SK-N-SH treated with all-trans-retinoic acid at 6 μM for 48 hours (cell line): ENCODE measurements around the gene IGSF11.

Experiments
- ARNTL ChIP-seq: fragments of 450-650 bp; formaldehyde crosslinking; IDR thresholded peaks from 2 replicates; pipeline ENCODE4 v1.5.0; 2020; ENCODE audit warnings: low read depth, mild to moderate bottlenecking, moderate library complexity, borderline replicate concordance
- CREB5 ChIP-seq: fragments of 250-450 bp; sonication (Bioruptor Pico); IDR thresholded peaks from 2 replicates; pipeline ENCODE4 v1.5.1; 2020; ENCODE audit warnings: low read depth, mild to moderate bottlenecking, moderate library complexity
- ESRRG ChIP-seq: fragments of 250-450 bp; sonication (Bioruptor Pico); IDR thresholded peaks from 2 replicates; pipeline ENCODE4 v1.6.1; 2021; ENCODE audit warnings: mild to moderate bottlenecking
- GLIS3 ChIP-seq: fragments of 250-450 bp; sonication (Bioruptor Pico); IDR thresholded peaks from 2 replicates; pipeline ENCODE4 v1.5.0; 2020; ENCODE audit warnings: mild to moderate bottlenecking, moderate library complexity
- ISL1 ChIP-seq: fragments of 250-450 bp; sonication (Bioruptor Pico); IDR thresholded peaks from 2 replicates; pipeline ENCODE4 v2.1.2; 2022; ENCODE audit warnings: mild to moderate bottlenecking, moderate library complexity
- OSR1 ChIP-seq: fragments of 250-450 bp; sonication (Bioruptor Pico); IDR thresholded peaks from 2 replicates; pipeline ENCODE4 v1.8.0; 2022; ENCODE audit warnings: moderate library complexity, mild to moderate bottlenecking, inconsistent platforms
- RARB ChIP-seq: fragments of 250-450 bp; sonication (Bioruptor Pico); IDR thresholded peaks from 2 replicates; pipeline ENCODE4 v1.8.0; 2021; ENCODE audit warnings: mild to moderate bottlenecking, moderate library complexity
- TCF4 ChIP-seq: fragments of 250-450 bp; sonication (Bioruptor Pico); IDR thresholded peaks from 2 replicates; pipeline ENCODE4 v1.8.0; 2021; ENCODE audit warnings: mild to moderate bottlenecking, moderate library complexity, borderline replicate concordance
- ZFP30 ChIP-seq: fragments of 450-650 bp; formaldehyde crosslinking; IDR thresholded peaks from 2 replicates; pipeline ENCODE4 v1.5.0; 2022; ENCODE audit warnings: mild to moderate bottlenecking, moderate library complexity
- ZNF565 ChIP-seq: fragments of 450-650 bp; formaldehyde crosslinking; conservative IDR thresholded peaks from 2 replicates; pipeline ENCODE4 v1.5.0; 2020; ENCODE audit warnings: low read depth, mild to moderate bottlenecking, moderate library complexity
- ZNF70 ChIP-seq: fragments of 450-650 bp; formaldehyde crosslinking; IDR thresholded peaks from 2 replicates; pipeline ENCODE4 v1.5.0; 2020; ENCODE audit warnings: mild to moderate bottlenecking, moderate library complexity
- TF ChIP-seq, protein P1 (sequence below): fragments of 250-450 bp; sonication (Bioruptor Pico); IDR thresholded peaks from 2 replicates; pipeline ENCODE4 v1.5.1; 2021; ENCODE audit warnings: mild to moderate bottlenecking, moderate library complexity
- TF ChIP-seq, protein P2 (sequence below): fragments of 250-450 bp; sonication (Bioruptor Pico); IDR thresholded peaks from 2 replicates; pipeline ENCODE4 v1.5.0; 2020; ENCODE audit warnings: mild to moderate bottlenecking, moderate library complexity
- TF ChIP-seq, protein P3 (sequence below): fragments of 250-450 bp; sonication (Bioruptor Pico); IDR thresholded peaks from 2 replicates; pipeline ENCODE4 v1.8.0; 2020; ENCODE audit warnings: mild to moderate bottlenecking, moderate library complexity, borderline replicate concordance

GRCh38 chr3:118968111-118968510 lies 66.5 kb downstream of the IGSF11 start:
- TF ChIP-seq TCF4 (no peak), OSR1 (CRISPR knock-in tag) (no peak), ISL1 (CRISPR knock-in tag) (no peak), ESRRG (no peak), RARB (no peak), ZNF70 (no peak), ZNF565 (CRISPR knock-in tag) (no peak), ZFP30 (CRISPR knock-in tag) (no peak), ARNTL (CRISPR knock-in tag) (no peak), GLIS3 (CRISPR knock-in tag) (no peak), CREB5 (CRISPR knock-in tag) (no peak)
- TF ChIP-seq, protein P1, sequence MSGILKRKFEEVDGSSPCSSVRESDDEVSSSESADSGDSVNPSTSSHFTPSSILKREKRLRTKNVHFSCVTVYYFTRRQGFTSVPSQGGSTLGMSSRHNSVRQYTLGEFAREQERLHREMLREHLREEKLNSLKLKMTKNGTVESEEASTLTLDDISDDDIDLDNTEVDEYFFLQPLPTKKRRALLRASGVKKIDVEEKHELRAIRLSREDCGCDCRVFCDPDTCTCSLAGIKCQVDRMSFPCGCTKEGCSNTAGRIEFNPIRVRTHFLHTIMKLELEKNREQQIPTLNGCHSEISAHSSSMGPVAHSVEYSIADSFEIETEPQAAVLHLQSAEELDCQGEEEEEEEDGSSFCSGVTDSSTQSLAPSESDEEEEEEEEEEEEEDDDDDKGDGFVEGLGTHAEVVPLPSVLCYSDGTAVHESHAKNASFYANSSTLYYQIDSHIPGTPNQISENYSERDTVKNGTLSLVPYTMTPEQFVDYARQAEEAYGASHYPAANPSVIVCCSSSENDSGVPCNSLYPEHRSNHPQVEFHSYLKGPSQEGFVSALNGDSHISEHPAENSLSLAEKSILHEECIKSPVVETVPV (CRISPR knock-in tag): no peak
- TF ChIP-seq, protein P2, sequence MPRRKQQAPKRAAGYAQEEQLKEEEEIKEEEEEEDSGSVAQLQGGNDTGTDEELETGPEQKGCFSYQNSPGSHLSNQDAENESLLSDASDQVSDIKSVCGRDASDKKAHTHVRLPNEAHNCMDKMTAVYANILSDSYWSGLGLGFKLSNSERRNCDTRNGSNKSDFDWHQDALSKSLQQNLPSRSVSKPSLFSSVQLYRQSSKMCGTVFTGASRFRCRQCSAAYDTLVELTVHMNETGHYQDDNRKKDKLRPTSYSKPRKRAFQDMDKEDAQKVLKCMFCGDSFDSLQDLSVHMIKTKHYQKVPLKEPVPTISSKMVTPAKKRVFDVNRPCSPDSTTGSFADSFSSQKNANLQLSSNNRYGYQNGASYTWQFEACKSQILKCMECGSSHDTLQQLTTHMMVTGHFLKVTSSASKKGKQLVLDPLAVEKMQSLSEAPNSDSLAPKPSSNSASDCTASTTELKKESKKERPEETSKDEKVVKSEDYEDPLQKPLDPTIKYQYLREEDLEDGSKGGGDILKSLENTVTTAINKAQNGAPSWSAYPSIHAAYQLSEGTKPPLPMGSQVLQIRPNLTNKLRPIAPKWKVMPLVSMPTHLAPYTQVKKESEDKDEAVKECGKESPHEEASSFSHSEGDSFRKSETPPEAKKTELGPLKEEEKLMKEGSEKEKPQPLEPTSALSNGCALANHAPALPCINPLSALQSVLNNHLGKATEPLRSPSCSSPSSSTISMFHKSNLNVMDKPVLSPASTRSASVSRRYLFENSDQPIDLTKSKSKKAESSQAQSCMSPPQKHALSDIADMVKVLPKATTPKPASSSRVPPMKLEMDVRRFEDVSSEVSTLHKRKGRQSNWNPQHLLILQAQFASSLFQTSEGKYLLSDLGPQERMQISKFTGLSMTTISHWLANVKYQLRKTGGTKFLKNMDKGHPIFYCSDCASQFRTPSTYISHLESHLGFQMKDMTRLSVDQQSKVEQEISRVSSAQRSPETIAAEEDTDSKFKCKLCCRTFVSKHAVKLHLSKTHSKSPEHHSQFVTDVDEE: no peak
- TF ChIP-seq, protein P3, sequence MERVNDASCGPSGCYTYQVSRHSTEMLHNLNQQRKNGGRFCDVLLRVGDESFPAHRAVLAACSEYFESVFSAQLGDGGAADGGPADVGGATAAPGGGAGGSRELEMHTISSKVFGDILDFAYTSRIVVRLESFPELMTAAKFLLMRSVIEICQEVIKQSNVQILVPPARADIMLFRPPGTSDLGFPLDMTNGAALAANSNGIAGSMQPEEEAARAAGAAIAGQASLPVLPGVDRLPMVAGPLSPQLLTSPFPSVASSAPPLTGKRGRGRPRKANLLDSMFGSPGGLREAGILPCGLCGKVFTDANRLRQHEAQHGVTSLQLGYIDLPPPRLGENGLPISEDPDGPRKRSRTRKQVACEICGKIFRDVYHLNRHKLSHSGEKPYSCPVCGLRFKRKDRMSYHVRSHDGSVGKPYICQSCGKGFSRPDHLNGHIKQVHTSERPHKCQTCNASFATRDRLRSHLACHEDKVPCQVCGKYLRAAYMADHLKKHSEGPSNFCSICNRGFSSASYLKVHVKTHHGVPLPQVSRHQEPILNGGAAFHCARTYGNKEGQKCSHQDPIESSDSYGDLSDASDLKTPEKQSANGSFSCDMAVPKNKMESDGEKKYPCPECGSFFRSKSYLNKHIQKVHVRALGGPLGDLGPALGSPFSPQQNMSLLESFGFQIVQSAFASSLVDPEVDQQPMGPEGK (CRISPR knock-in tag): no peak
